Suprapubic skin (tissue), 4 donors: ENCODE measurements around the gene ASH1L.
"Not testable (repeated sequence)": the region's sequence is repeated elsewhere in the genome, so short reads cannot be mapped to it uniquely, and the experiment has no call there.

Experiments
- EP300 ChIP-seq: sonication (generic); formaldehyde crosslinking; IDR thresholded peaks from one replicate; pipeline ENCODE4 v1.6.1; 2017; ENCODE audit warnings: antibody characterized with exemption
- POLR2A ChIP-seq, 2 donors: fragments of 450-650 bp; IDR thresholded peaks; one replicate each; pipeline ENCODE4 v1.6.1; 2017; ENCODE audit warnings: antibody characterized with exemption in 2 of 2, mild to moderate bottlenecking in 2 of 2, moderate library complexity in 2 of 2
- POLR2AphosphoS5 ChIP-seq, 3 donors: sonication (generic); formaldehyde crosslinking; IDR thresholded peaks; one replicate each; pipeline ENCODE4 v1.6.1; 2017; ENCODE audit warnings: antibody characterized with exemption in 3 of 3
- TF ChIP-seq, protein P1 (sequence below), 2 donors: fragments of 200-600 bp in 1 of 2; fragments of 450-650 bp in 1 of 2; sonication (generic) in 1 of 2; IDR thresholded peaks; one replicate each; pipeline ENCODE4 v1.5.1; 2016 to 2019; ENCODE audit warnings: antibody characterized with exemption in 2 of 2, mild to moderate bottlenecking in 1 of 2, moderate library complexity in 1 of 2

DNA sequence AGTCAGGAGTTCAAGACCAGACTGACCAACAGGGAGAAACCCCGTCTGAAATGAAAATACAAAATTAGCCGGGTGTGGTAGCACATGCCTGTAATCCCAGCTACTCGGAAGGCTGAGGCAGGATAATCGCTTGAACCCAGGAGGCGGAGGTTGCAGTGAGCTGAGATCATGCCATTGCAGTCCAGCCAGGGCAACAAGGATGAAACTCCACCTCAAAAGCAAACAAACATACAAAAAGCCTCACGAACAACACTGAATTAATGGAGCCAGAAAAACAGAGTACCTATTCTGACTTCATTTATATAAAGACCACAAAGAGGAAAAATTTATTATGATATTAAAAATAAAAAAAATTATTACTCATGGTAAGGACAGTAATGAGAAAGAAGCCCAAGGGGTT is 75.7 kb downstream of the ASH1L start:
- TF ChIP-seq POLR2AphosphoS5 (IDR thresholded peaks at IDR 0.05); POLR2A (IDR thresholded peaks at IDR 0.05); EP300: not testable (repeated sequence)
- TF ChIP-seq, protein P1, sequence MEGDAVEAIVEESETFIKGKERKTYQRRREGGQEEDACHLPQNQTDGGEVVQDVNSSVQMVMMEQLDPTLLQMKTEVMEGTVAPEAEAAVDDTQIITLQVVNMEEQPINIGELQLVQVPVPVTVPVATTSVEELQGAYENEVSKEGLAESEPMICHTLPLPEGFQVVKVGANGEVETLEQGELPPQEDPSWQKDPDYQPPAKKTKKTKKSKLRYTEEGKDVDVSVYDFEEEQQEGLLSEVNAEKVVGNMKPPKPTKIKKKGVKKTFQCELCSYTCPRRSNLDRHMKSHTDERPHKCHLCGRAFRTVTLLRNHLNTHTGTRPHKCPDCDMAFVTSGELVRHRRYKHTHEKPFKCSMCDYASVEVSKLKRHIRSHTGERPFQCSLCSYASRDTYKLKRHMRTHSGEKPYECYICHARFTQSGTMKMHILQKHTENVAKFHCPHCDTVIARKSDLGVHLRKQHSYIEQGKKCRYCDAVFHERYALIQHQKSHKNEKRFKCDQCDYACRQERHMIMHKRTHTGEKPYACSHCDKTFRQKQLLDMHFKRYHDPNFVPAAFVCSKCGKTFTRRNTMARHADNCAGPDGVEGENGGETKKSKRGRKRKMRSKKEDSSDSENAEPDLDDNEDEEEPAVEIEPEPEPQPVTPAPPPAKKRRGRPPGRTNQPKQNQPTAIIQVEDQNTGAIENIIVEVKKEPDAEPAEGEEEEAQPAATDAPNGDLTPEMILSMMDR (IDR thresholded peaks at IDR 0.05): not testable (repeated sequence)
